ENCODE results near the gene ROBO1.

ROBO1 gene

GRCh38 chr3:79146024-79146423, 621.8 kb downstream of the ROBO1 start:
- DNase-seq, result no peak

- peak; percentile 30 for DNase-seq
These were observed 627.1 kb downstream of the ROBO1 start for GRCh38 chr3:79140708-79141107.

- DNase-seq, result no peak
These were observed 628.3 kb downstream of the ROBO1 start for GRCh38 chr3:79139395-79140068.

GRCh38 chr3:79125313-79125984, 642.3 kb downstream of the ROBO1 start:
- no peak for DNase-seq

- no peak for DNase-seq
These were observed 652.3 kb downstream of the ROBO1 start for GRCh38 chr3:79115458-79115857.

GRCh38 chr3:79113876-79114275, 653.9 kb downstream of the ROBO1 start:
- no peak for DNase-seq

- no peak for DNase-seq
These were observed 656.3 kb downstream of the ROBO1 start for GRCh38 chr3:79111375-79112052.

- DNase-seq, result no peak
These were observed 658.0 kb downstream of the ROBO1 start for GRCh38 chr3:79109754-79110153.

- no peak for DNase-seq
These were observed 664.5 kb downstream of the ROBO1 start for GRCh38 chr3:79103307-79103706.

- DNase-seq, result no peak
These were observed 669.7 kb downstream of the ROBO1 start for GRCh38 chr3:79097964-79098660.

GRCh38 chr3:79094654-79095053, 673.1 kb downstream of the ROBO1 start:
- no peak for DNase-seq

GRCh38 chr3:79086514-79086913, 681.3 kb downstream of the ROBO1 start:
- DNase-seq, result peak; percentile 17

GRCh38 chr3:79085171-79085570, 682.6 kb downstream of the ROBO1 start:
- DNase-seq, result no peak

GRCh38 chr3:79081335-79081734, 686.5 kb downstream of the ROBO1 start:
- no peak for DNase-seq

- no peak for DNase-seq
These were observed 693.2 kb downstream of the ROBO1 start for GRCh38 chr3:79074558-79074957.

- no peak for DNase-seq
These were observed 700.1 kb downstream of the ROBO1 start for GRCh38 chr3:79067734-79068133.

- DNase-seq, result no peak
These were observed 701.3 kb downstream of the ROBO1 start for GRCh38 chr3:79066481-79066880.

GRCh38 chr3:79063624-79064023, 704.2 kb downstream of the ROBO1 start:
- no peak for DNase-seq

GRCh38 chr3:79057756-79058155, 710.0 kb downstream of the ROBO1 start:
- DNase-seq, result no peak

GRCh38 chr3:79056498-79056897, 711.3 kb downstream of the ROBO1 start:
- no peak for DNase-seq

- DNase-seq, result no peak
These were observed 715.6 kb downstream of the ROBO1 start for GRCh38 chr3:79052054-79052681.

GRCh38 chr3:79047581-79047980, 720.2 kb downstream of the ROBO1 start:
- DNase-seq, result no peak

- DNase-seq, result no peak
These were observed 726.2 kb downstream of the ROBO1 start for GRCh38 chr3:79041621-79042020.
